Psoas muscle (tissue), 8 donors: ENCODE data around the gene TMEM72. TPM values are rescaled to one million over a fixed set of nuclear protein-coding genes. Genes with fewer than 3 reads are reported as not detected.

ENCODE experiments used
- ATAC-seq, 4 donors: fragments of 200-7000 bp; cut with Tn5 transposase; one replicate each; pipeline ENCODE4 v1.9.1; 2020; ENCODE audit warnings: moderate library complexity in 3 of 4, mild to moderate bottlenecking in 2 of 4
- DNase-seq, 2 donors: peaks; one replicate each; pipeline ENCODE4 v3.0.0-alpha.2; 2020
- H3K27ac ChIP-seq: fragments of 200-600 bp; one replicate; pipeline ENCODE4 v1.8.0; 2022
- H3K27me3 ChIP-seq, 3 donors: fragments of 200-600 bp in 1 of 3; one replicate each; pipeline versions ENCODE4 v1.6.1 to v1.8.0; 2013 to 2022; ENCODE audit warnings: low read length in 2 of 3, mild to moderate bottlenecking in 2 of 3, moderate library complexity in 1 of 3; ENCODE audit not compliant: insufficient read depth in 3 of 3
- H3K36me3 ChIP-seq, 2 donors: fragments of 200-600 bp in 1 of 2; one replicate each; pipeline versions ENCODE4 v1.6.1 to v1.8.0; 2013 to 2022; ENCODE audit warnings: low read depth in 1 of 2, mild to moderate bottlenecking in 1 of 2, moderate library complexity in 1 of 2; ENCODE audit not compliant: insufficient read depth in 1 of 2
- H3K4me1 ChIP-seq: fragments of 200-600 bp; one replicate; pipeline ENCODE4 v1.8.0; 2022
- H3K4me3 ChIP-seq: fragments of 200-600 bp; one replicate; pipeline ENCODE4 v1.8.0; 2022; ENCODE audit warnings: mild to moderate bottlenecking
- H3K9me3 ChIP-seq: fragments of 200-600 bp; one replicate; pipeline ENCODE4 v1.8.0; 2022
- CTCF ChIP-seq: fragments of 200-600 bp; IDR thresholded peaks from one replicate; pipeline ENCODE4 v1.8.0; 2022; ENCODE audit warnings: antibody characterized with exemption
- WGBS, 3 donors: extraction: QIAGEN DNeasy Blood & Tissue Kit; methylation state at CpG; one replicate each; pipeline versions ENCODE4 v1.1.6 to v1.1.7; 2013; 5-methylcytosine and 5-hydroxymethylcytosine counted together
- intact Hi-C, 2 donors: fragments of 100-400 bp; cut with DNase I; formaldehyde crosslinking; loops; one replicate each; pipeline versions ENCODE4 v1.11.0 to v1.14.2; 2022
- polyA plus RNA-seq, 3 donors: library from polyadenylated mRNA; stranded (reverse); fragments of 200-250 nt; gene quantifications; one replicate each; pipeline ENCODE4 v1.2.3, GENCODE V29; 2013
- total RNA-seq, 4 donors: library from RNA; stranded (reverse); fragmentation: NEBNext Ultra II Directional in 2 of 4; extraction: Animal tissue kit (Norgen Biotek cat#: 25700) in 2 of 4; gene quantifications; one replicate each; pipeline versions ENCODE4 v1.2.1 to v1.2.4, GENCODE V29; 2021 to 2023
- donor health status: healthy with polysubstance abuse.
- donor health status: DM: no; HTN: no; CAD: no; lungs with moderate emphysema.
- donor health status: Bipolar disorder and iron deficiency.
- donor health status: healthy.
- donor health status: DM: yes; HTN: yes; CAD: no.
- donor health status: DM: no; HTN: no; CAD: no.
- donor health status: DM: no; HTN: no; CAD: no.
- donor health status: DM: yes; HTN: yes; CAD: no.

TMEM72 gene
- total and polyA plus RNA-seq, 7 donors = not detected

GRCh38 chr10:44986179-44986578 lies 75.0 kb downstream of the TMEM72 start:
- ATAC-seq (no peak), DNase-seq (no peak)
- peaks cover 21% of the 10 kb centered on the region for H3K4me1 ChIP-seq
- H3K4me3 ChIP-seq = no peak overlapping the region
- no peaks in the 10 kb centered on the region for H3K27me3 ChIP-seq
- TF ChIP-seq CTCF = no peak
- H3K9me3 ChIP-seq = no peaks in the 10 kb centered on the region
- intact Hi-C loops = no loop called here
- WGBS, 3 donors = 89 to 94% (median 94%) methylated on average over 3 of the region's 3 CpGs
- H3K36me3 ChIP-seq = peaks cover 0 to 65% of the 10 kb centered on the region in 2 donors
- H3K27ac ChIP-seq = no peak overlapping the region

Other genes with a start within 250 kb of the TMEM72 start
- gene RASSF4, start 48.5 kb downstream of the TMEM72 start, total RNA-seq = 10 to 100 TPM; 15.2 to 44.0 (median 30.5) TPM
- 10 to 100 TPM; 11.1 to 18.9 (median 17.0) TPM for gene RASSF4, start 48.5 kb downstream of the TMEM72 start, polyA plus RNA-seq
- 10 to 100 TPM; 28.2 to 37.4 (median 36.8) TPM for gene DEPP1, start 67.5 kb downstream of the TMEM72 start, total RNA-seq
- 100 to 1,000 TPM in 1 of 3 donors, 10 to 100 TPM in 2; 53.6 to 102 (median 79.3) TPM for gene DEPP1, start 67.5 kb downstream of the TMEM72 start, polyA plus RNA-seq
- 10 to 100 TPM; 11.2 to 15.9 (median 14.3) TPM for gene ZNF22, start 89.6 kb downstream of the TMEM72 start, total RNA-seq
- 10 to 100 TPM in 1 of 3 donors, 1 to 10 TPM in 2; 5.9 to 12.8 (median 8.1) TPM for gene ZNF22, start 89.6 kb downstream of the TMEM72 start, polyA plus RNA-seq